Neural progenitor cell (in vitro differentiated cells): Measurements from ENCODE around the gene OCIAD1.

Experiments
- CTCF ChIP-seq: fragments of 200-600 bp; sonication (generic); IDR thresholded peaks from 2 replicates; pipeline ENCODE4 v1.5.1; 2017; ENCODE audit warnings: antibody characterized with exemption, mild to moderate bottlenecking
- EZH2 ChIP-seq: fragments of 200-600 bp; sonication (generic); IDR thresholded peaks from 2 replicates; pipeline ENCODE4 v1.6.1; 2017; ENCODE audit warnings: antibody characterized with exemption, mild to moderate bottlenecking, moderate library complexity

DNA sequence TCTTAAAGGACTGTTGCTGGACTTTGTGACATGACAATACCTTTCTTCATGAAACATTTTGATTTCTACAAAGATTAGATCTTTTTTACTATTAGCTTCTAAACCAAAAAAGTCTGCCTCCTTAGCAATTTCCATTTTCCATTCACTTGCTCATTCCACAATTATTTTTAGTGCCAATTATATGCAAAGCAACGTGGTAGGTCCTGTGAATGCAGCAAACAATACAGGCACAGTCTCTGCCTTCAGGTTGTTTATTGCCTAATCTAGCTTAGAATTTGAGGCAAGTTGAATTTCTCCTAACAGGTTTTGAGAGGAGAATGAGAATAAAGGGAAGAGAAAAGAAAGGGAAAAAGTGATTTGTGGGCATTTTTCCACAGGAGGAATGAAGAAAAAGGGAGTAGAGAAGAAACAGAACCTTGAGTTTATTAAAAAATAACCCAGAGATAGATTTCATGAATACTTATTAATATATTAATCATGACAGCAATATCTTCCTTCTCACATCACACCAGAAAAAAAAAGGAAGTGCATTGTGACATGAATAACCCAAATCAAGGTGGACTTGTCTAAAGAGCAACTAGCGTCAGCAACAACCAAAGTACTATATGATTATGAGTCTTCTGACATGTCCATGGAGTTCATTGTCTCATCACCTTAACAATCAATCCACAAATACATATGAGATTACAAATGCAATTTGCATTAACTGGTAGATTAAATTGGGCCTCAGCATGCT is 34.5 kb upstream of the OCIAD1 start:
- TF ChIP-seq CTCF (no peak), EZH2 (no peak)
